Activated CD4-positive, alpha-beta T cell treated with anti-CD3 and anti-CD28 coated beads for 36 hours (primary cell): ENCODE results near the gene ST14. TPM values are rescaled to one million over a fixed set of nuclear protein-coding genes. Genes with fewer than 3 reads are reported as not detected.
"Not testable (repeated sequence)": the region's sequence is repeated elsewhere in the genome, so short reads cannot be mapped to it uniquely, and the experiment has no call there.

Source experiments
- ATAC-seq: fragments of 200-7000 bp; cut with Tn5 transposase; one replicate; pipeline ENCODE4 v1.10.0; 2021; ENCODE audit warnings: mild to moderate bottlenecking, moderate library complexity
- CTCF ChIA-PET: fragments of 350-600 bp; sonication (Branson Sonifier 250); formaldehyde crosslinking; loops from one replicate; lab custom pipeline; 2021; ENCODE audit warnings: antibody characterized with exemption; lab: Charles Lee
- POLR2A ChIA-PET: fragments of 350-600 bp; sonication (Branson Sonifier 250); formaldehyde crosslinking; loops from one replicate; lab custom pipeline; 2021; ENCODE audit warnings: antibody characterized with exemption, inconsistent platforms; lab: Charles Lee
- DNase-seq: peaks from one replicate; pipeline ENCODE4 v3.0.0-alpha.2; 2020
- H3K27ac Mint-ChIP-seq: one replicate; pipeline ENCODE4 v1.8.0; 2021; ENCODE audit warnings: mixed read lengths
- H3K27me3 Mint-ChIP-seq: one replicate; pipeline ENCODE4 v1.8.0; 2021; ENCODE audit warnings: mixed read lengths
- H3K36me3 Mint-ChIP-seq: one replicate; pipeline ENCODE4 v1.8.0; 2021; ENCODE audit warnings: low read depth, mixed read lengths
- H3K4me1 Mint-ChIP-seq: one replicate; pipeline ENCODE4 v1.8.0; 2021; ENCODE audit warnings: mixed read lengths
- H3K4me3 Mint-ChIP-seq: one replicate; pipeline ENCODE4 v1.8.0; 2021; ENCODE audit warnings: mild to moderate bottlenecking, moderate library complexity, mixed read lengths
- H3K9me3 Mint-ChIP-seq: one replicate; pipeline ENCODE4 v1.8.0; 2021; ENCODE audit warnings: low read depth, mixed read lengths
- intact Hi-C, 2 experiments: fragments of 100-400 bp; cut with DNase I in 1 of 2; cut with micrococcal nuclease in 1 of 2; formaldehyde crosslinking; loops; one replicate each; pipeline versions ENCODE4 v1.14.2 to v1.15.1; 2022 to 2024; cut with DNase I, micrococcal nuclease
- total RNA-seq, 2 experiments: library from RNA; stranded (reverse); gene quantifications; one replicate each; pipeline ENCODE4 v1.2.3, GENCODE V29; 2021

ST14 gene
- total RNA-seq, 2 experiments from 2014 or later = not detected

DNA sequence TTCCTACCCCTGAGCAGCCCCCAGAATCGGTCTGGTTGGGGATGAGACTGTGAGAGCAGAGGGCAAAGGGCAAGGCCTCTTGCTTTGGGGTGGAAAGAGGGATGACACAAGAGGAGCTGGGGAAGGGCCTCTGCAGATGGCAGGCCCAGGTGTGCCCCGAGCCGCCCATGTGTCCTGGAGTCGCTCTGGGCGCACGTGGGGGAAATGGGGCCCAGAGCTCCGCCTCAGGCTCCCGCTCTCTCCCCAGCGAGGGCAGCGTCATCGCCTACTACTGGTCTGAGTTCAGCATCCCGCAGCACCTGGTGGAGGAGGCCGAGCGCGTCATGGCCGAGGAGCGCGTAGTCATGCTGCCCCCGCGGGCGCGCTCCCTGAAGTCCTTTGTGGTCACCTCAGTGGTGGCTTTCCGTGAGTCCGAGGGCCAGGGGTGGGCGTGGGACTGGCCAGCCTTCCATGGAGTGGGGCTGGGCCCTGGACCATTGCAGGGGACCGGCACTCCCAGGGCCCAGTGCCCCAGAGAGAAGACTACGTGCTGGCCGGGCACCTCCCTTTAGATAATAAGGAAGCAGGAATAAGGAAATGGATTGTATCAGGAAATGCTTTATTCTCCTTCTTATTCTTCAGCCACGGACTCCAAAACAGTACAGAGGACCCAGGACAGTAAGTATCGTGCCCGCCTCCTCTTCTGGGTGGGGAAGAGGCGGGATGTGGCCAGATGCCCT is 30.1 kb downstream of the ST14 start:
- H3K4me3 Mint-ChIP-seq = no peak overlapping the region
- ChIA-PET CTCF (interaction anchor here (0.6 kb wide), 1 partner anchor 501 kb away, joined by 3 read pairs; no protein-coding TSS in a partner anchor), POLR2A (no interaction called here)
- no peaks in the 10 kb centered on the region for H3K36me3 Mint-ChIP-seq
- ATAC-seq (no peak), DNase-seq (no peak)
- no peaks in the 10 kb centered on the region for H3K27me3 Mint-ChIP-seq
- no peak overlapping the region for H3K27ac Mint-ChIP-seq
- no peaks in the 10 kb centered on the region for H3K4me1 Mint-ChIP-seq
- intact Hi-C loops = no loop called here
- no peaks in the 10 kb centered on the region for H3K9me3 Mint-ChIP-seq

DNA sequence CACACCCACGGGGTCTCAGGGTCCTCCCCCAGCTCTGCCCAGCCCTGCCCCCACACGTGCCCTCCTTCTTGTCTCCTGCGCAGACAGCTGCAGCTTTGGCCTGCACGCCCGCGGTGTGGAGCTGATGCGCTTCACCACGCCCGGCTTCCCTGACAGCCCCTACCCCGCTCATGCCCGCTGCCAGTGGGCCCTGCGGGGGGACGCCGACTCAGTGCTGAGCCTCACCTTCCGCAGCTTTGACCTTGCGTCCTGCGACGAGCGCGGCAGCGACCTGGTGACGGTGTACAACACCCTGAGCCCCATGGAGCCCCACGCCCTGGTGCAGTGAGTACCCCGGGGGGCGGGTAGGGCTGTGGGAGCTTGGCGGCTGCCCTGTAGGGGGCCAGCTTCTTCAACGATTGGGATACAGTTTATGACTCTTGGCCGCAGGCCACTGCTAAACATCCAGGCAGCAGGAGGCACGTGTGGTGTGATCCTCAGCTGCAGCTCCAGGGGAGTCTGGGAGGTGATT is 30.8 kb downstream of the ST14 start:
- H3K27me3 Mint-ChIP-seq = no peaks in the 10 kb centered on the region
- no peaks in the 10 kb centered on the region for H3K9me3 Mint-ChIP-seq
- intact Hi-C loops = no loop called here
- H3K4me1 Mint-ChIP-seq = no peaks in the 10 kb centered on the region
- no peak overlapping the region for H3K4me3 Mint-ChIP-seq
- ChIA-PET CTCF (interaction anchor here (0.6 kb wide), 1 partner anchor 502 kb away, joined by 3 read pairs; no protein-coding TSS in a partner anchor), POLR2A (no interaction called here)
- no peak for ATAC-seq
- no peak for DNase-seq
- no peak overlapping the region for H3K27ac Mint-ChIP-seq
- H3K36me3 Mint-ChIP-seq = no peaks in the 10 kb centered on the region

DNA sequence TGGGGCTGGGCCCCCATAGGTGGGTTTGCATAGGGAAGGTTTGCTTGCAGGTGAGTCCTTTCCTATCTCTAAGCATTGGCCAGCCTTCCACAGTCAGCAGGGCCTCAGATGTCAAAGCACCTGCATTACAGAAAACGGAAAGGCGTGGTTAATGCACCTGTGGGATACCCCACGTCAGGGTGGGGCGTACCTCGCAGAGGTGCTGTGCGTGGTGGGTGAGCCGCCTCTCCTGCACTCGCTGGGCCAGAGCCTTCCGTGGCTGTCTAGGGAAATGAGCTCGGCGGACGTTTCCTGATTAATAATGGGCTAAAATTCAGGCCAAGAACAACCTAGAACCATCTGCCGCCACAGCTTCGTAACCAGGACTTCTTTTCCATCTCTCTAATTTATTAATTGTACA is 32.3 kb downstream of the ST14 start:
- no peaks in the 10 kb centered on the region for H3K36me3 Mint-ChIP-seq
- no peaks in the 10 kb centered on the region for H3K9me3 Mint-ChIP-seq
- no peaks in the 10 kb centered on the region for H3K27me3 Mint-ChIP-seq
- H3K4me1 Mint-ChIP-seq = no peaks in the 10 kb centered on the region
- no peak overlapping the region for H3K4me3 Mint-ChIP-seq
- CTCF ChIA-PET = no interaction called here
- DNase-seq (no peak), ATAC-seq (no peak)
- intact Hi-C loops = no loop called here
- POLR2A ChIA-PET = no interaction called here
- H3K27ac Mint-ChIP-seq = no peak overlapping the region

DNA sequence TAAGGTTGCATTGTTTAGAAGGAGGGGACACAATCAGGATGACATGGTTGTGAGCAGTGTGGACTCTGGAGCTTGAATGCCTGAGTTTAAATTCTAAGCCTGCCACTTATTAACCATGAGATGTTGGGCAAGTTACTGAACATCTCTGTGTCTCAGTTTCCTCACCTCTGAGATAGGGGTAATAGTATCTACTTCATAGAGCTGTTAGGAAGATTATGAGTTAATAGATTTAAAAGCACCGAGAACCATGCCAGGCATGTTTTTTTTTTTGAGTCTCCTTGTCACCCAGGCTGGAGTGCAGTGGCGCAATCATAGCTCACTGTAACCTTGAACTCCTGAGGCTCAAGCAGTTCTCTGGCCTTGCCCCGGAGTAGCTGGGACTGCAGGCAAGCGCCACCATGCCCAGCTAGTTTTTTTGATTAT is 33.3 kb downstream of the ST14 start:
- H3K27me3 Mint-ChIP-seq = no peaks in the 10 kb centered on the region

DNA sequence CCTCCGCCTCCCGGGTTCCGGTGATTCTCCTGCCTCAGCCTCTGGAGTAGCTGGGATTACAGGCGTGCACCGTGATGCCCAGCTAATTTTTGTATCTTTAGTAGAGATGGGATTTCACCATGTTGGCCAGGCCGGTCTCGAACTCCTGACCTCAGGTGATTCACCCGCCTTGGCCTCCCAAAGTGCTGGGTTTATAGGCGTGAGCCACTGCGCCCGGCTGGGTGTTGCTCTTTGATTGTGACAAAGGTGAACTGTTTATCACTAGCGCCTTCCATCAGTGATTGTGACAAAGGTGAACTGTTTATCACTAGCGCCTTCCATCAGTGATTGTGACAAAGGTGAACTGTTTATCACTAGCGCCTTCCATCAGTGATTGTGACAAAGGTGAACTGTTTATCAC is 34.0 kb downstream of the ST14 start:
- H3K4me3 Mint-ChIP-seq, ATAC-seq, H3K36me3 Mint-ChIP-seq, CTCF ChIA-PET, H3K27ac Mint-ChIP-seq, DNase-seq, H3K27me3 Mint-ChIP-seq, intact Hi-C loops, H3K9me3 Mint-ChIP-seq, H3K4me1 Mint-ChIP-seq: not testable (repeated sequence)
- POLR2A ChIA-PET = interaction anchor here (0.6 kb wide), 1 partner anchor 296 kb away, joined by 5 read pairs; no protein-coding TSS in a partner anchor

More for the DNA sequence above, 33.3 kb downstream of the ST14 start:
- DNase-seq (no peak), ATAC-seq (no peak)
- ChIA-PET CTCF (no interaction called here), POLR2A (interaction anchor here (0.6 kb wide), 1 partner anchor 297 kb away, joined by 5 read pairs; no protein-coding TSS in a partner anchor)
- Mint-ChIP-seq H3K27ac (no peak overlapping the region), H3K4me3 (no peak overlapping the region), H3K4me1 (no peaks in the 10 kb centered on the region), H3K36me3 (no peaks in the 10 kb centered on the region), H3K9me3 (no peaks in the 10 kb centered on the region)
- intact Hi-C loops = no loop called here

DNA sequence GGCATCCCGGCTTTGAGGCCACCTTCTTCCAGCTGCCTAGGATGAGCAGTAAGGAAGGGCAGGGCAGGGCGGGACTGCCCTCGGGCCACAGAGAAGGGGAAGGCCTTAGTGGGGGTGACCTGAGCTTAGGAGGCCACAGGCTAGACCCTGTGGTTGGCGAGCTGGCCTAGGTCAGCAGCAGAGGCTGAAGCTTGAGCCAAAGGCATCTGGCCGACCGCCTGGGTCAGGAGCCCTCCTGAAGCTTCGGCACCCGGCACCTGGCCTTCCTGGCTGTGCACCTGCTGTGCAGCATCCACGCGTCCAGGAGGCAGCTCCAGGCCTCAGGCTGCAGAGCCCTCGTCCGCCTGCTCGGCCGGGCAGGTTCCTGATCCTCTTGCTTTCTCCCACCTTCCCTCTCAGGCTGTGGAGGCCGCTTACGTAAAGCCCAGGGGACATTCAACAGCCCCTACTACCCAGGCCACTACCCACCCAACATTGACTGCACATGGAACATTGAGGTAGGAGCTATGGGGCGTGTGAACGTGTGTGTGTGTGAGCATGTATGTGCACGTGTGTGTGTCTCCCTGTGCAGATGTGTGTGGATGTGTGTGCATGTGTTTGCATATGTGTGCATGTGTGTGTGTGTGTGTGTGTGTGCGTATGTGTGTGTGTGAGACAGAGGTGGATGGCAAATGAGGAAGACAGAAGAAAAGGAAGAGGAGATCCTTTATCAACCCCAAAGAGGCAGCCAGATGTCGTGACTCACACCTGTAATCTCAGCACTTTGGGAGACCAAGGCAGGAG is 34.9 kb downstream of the ST14 start:
- no peak overlapping the region for H3K27ac Mint-ChIP-seq
- intact Hi-C loops = no loop called here
- H3K36me3 Mint-ChIP-seq = no peaks in the 10 kb centered on the region
- no peak for ATAC-seq
- no peaks in the 10 kb centered on the region for H3K9me3 Mint-ChIP-seq
- no peaks in the 10 kb centered on the region for H3K27me3 Mint-ChIP-seq
- no peaks in the 10 kb centered on the region for H3K4me1 Mint-ChIP-seq
- DNase-seq = no peak
- ChIA-PET CTCF (no interaction called here), POLR2A (no interaction called here)
- no peak overlapping the region for H3K4me3 Mint-ChIP-seq

DNA sequence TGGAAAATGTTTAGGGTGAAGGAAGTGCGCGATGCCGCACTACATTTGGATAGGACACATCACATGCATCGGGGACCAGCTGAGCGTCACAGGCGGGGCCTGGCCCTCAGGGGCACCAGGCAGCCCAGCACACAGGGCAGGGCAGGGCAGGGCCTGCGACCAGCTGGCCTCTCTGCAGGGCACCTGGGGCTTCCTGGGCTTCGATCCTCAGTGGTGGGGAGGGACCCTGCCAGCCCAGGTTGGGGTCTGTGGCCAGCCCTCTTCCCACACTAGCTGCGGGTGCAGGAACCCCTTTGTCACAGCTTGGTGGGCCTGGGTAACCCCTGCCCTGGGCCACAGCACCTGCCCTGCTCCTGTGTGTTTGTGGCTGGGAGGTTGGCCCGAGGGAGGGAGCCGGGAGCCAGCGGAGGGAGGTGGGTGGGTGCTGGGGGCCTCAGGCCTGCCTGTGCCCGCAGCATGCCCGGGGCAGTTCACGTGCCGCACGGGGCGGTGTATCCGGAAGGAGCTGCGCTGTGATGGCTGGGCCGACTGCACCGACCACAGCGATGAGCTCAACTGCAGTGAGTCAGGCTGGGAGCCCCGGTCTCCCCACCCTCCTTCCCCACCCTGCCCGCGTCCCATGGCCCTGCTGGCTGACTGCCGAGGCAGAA is 37.9 kb downstream of the ST14 start:
- no peaks in the 10 kb centered on the region for H3K9me3 Mint-ChIP-seq
- no peaks in the 10 kb centered on the region for H3K4me1 Mint-ChIP-seq
- no peaks in the 10 kb centered on the region for H3K36me3 Mint-ChIP-seq
- H3K27ac Mint-ChIP-seq = no peak overlapping the region
- H3K27me3 Mint-ChIP-seq = no peaks in the 10 kb centered on the region
- ATAC-seq (no peak), DNase-seq (no peak)
- intact Hi-C loops = no loop called here
- POLR2A ChIA-PET = no interaction called here
- CTCF ChIA-PET = no interaction called here
- H3K4me3 Mint-ChIP-seq = no peak overlapping the region

DNA sequence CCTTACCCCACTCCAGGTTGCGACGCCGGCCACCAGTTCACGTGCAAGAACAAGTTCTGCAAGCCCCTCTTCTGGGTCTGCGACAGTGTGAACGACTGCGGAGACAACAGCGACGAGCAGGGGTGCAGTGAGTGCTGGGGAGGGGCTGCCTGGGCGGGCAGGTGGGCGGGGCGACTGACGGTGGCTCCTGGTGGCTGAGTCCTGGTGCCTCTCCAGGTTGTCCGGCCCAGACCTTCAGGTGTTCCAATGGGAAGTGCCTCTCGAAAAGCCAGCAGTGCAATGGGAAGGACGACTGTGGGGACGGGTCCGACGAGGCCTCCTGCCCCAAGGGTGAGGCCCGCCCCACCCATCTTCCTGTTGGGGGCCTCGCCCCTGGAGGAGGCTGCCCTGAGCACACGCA is 38.7 kb downstream of the ST14 start:
- Mint-ChIP-seq H3K9me3 (no peaks in the 10 kb centered on the region), H3K27me3 (no peaks in the 10 kb centered on the region), H3K4me3 (no peak overlapping the region), H3K36me3 (no peaks in the 10 kb centered on the region), H3K4me1 (no peaks in the 10 kb centered on the region), H3K27ac (no peak overlapping the region)
- ATAC-seq (no peak), DNase-seq (no peak)
- intact Hi-C loops = no loop called here
- ChIA-PET POLR2A (no interaction called here), CTCF (interaction anchor here (0.6 kb wide), 1 partner anchor 14 kb away, joined by 3 read pairs; no protein-coding TSS in a partner anchor)

DNA sequence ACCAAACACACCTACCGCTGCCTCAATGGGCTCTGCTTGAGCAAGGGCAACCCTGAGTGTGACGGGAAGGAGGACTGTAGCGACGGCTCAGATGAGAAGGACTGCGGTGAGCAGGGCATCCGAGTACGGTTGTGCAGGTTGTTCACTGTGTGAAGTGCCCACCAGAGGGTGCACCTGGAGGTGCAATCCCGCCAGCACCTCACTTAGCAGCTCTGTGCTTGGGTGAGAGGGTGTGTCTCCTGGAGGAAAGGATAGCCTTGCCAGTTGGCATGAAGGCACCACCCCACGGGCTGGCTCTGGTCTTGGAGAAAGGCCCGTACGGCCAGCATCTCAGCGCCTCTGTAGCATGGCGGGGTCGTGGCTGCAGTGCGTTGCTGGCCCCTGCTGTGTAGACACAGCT is 39.4 kb downstream of the ST14 start:
- ChIA-PET POLR2A (no interaction called here), CTCF (no interaction called here)
- Mint-ChIP-seq H3K27ac (no peak overlapping the region), H3K4me3 (no peak overlapping the region), H3K27me3 (no peaks in the 10 kb centered on the region), H3K9me3 (no peaks in the 10 kb centered on the region), H3K36me3 (no peaks in the 10 kb centered on the region), H3K4me1 (no peaks in the 10 kb centered on the region)
- ATAC-seq = no peak
- intact Hi-C loops = no loop called here
- no peak for DNase-seq

DNA sequence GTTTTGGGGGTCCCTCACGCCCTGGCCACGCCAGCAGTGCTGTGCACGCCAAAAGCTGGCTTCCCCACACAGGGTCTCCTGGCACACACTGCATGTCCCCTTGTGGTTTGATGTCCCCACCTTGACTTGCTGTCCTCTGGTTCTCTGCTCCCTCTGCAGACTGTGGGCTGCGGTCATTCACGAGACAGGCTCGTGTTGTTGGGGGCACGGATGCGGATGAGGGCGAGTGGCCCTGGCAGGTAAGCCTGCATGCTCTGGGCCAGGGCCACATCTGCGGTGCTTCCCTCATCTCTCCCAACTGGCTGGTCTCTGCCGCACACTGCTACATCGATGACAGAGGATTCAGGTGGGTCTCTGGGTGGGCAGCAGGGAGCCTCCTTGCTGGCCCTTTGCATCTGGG is 40.2 kb downstream of the ST14 start:
- CTCF ChIA-PET = interaction anchor here (2.0 kb wide), 1 partner anchor 13 kb away, joined by 12 read pairs; no protein-coding TSS in a partner anchor
- H3K27ac Mint-ChIP-seq = no peak overlapping the region
- H3K4me3 Mint-ChIP-seq = no peak overlapping the region
- DNase-seq = no peak
- POLR2A ChIA-PET = no interaction called here
- no peaks in the 10 kb centered on the region for H3K4me1 Mint-ChIP-seq
- H3K9me3 Mint-ChIP-seq = no peaks in the 10 kb centered on the region
- H3K36me3 Mint-ChIP-seq = no peaks in the 10 kb centered on the region
- ATAC-seq = no peak
- no peaks in the 10 kb centered on the region for H3K27me3 Mint-ChIP-seq
- intact Hi-C loops = no loop called here

DNA sequence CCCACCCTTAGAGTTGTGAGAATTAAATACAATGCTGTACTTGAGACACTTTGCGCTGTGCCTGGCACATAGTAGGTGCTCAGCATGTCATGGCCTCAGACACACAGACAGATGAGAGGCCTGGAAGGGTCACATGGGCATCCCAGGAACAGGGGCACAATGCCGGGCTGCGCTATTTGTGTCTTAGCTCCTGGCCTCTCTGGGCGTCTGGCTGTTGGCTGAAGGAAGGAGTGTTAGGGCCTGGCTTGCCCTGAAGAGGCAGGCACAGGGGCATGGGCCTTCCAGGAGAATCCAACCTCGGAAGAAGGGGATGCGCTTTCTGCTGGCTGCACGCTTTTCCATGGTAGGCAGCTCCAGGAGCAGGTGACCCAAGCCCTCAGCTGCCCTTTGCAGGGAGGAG is 41.4 kb downstream of the ST14 start:
- POLR2A ChIA-PET = no interaction called here
- Mint-ChIP-seq H3K4me3 (no peak overlapping the region), H3K27me3 (no peaks in the 10 kb centered on the region), H3K9me3 (no peaks in the 10 kb centered on the region), H3K27ac (no peak overlapping the region), H3K36me3 (no peaks in the 10 kb centered on the region), H3K4me1 (no peaks in the 10 kb centered on the region)
- intact Hi-C loops = no loop called here
- ATAC-seq (no peak), DNase-seq (no peak)
- CTCF ChIA-PET = interaction anchor here (2.0 kb wide), 1 partner anchor 12 kb away, joined by 12 read pairs; no protein-coding TSS in a partner anchor
